IMR-90 (cell line): ENCODE results near the gene SLC6A12. TPM values are rescaled to one million over a fixed set of nuclear protein-coding genes. Genes with fewer than 3 reads are reported as not detected.

Source experiments
- ATAC-seq: fragments of 200-7000 bp; cut with Tn5 transposase; 2 replicates; pipeline ENCODE4 v1.9.1; 2020; ENCODE audit warnings: low read depth, mild to moderate bottlenecking, moderate library complexity
- BruUV-seq: library from RNA; stranded (reverse); fragments of 400-500 nt; replicated peaks from 2 replicates; lab custom pipeline; 2021; lab: Mats Ljungman, UMichigan
- CTCF ChIA-PET: fragments of 300-600 bp; formaldehyde crosslinking; extraction: SDS; loops from one replicate; lab custom pipeline; 2021; ENCODE audit warnings: antibody characterized with exemption; lab: Yijun Ruan, JAX
- POLR2A ChIA-PET: fragments of 300-600 bp; sonication (Branson Sonifier 250); formaldehyde crosslinking; loops from one replicate; lab custom pipeline; 2022; ENCODE audit warnings: antibody characterized with exemption; ENCODE audit not compliant: unreplicated experiment; lab: Charles Lee
- DNase-seq: peaks from one replicate; pipeline ENCODE4 v3.0.0; 2013
- H2AFZ ChIP-seq: replicated peaks from 2 replicates; pipeline ENCODE3; 2013; ENCODE audit warnings: low read length, mild to moderate bottlenecking; ENCODE audit not compliant: poor library complexity
- H2AK5ac ChIP-seq: 2 replicates; pipeline ENCODE4 v1.6.1; 2013; ENCODE audit warnings: low read depth, low read length, inconsistent platforms
- H2AK9ac ChIP-seq: replicated peaks from 2 replicates; pipeline ENCODE3; 2013; ENCODE audit warnings: mild to moderate bottlenecking, low read depth, low read length, moderate library complexity; ENCODE audit not compliant: poor library complexity
- H2BK120ac ChIP-seq: 2 replicates; pipeline ENCODE4 v1.6.1; 2013; ENCODE audit warnings: low read depth, low read length, inconsistent platforms
- H2BK15ac ChIP-seq: 3 replicates; pipeline ENCODE4 v1.6.1; 2013; ENCODE audit warnings: low read depth, low read length, inconsistent platforms
- H2BK20ac ChIP-seq: 2 replicates; pipeline ENCODE4 v1.6.1; 2013; ENCODE audit warnings: low read depth, mild to moderate bottlenecking, inconsistent platforms, low read length, moderate library complexity
- H2BK5ac ChIP-seq: 2 replicates; pipeline ENCODE4 v1.6.1; 2013; ENCODE audit warnings: mild to moderate bottlenecking, low read depth, low read length, inconsistent platforms; ENCODE audit not compliant: poor library complexity, severe bottlenecking
- H3K14ac ChIP-seq: replicated peaks from 2 replicates; pipeline ENCODE4 v1.6.1; 2013; ENCODE audit warnings: low read depth, low read length, inconsistent platforms
- H3K18ac ChIP-seq: 2 replicates; pipeline ENCODE4 v1.6.1; 2013; ENCODE audit warnings: low read depth, low read length, control low read depth
- H3K23ac ChIP-seq: 2 replicates; pipeline ENCODE4 v1.6.1; 2013; ENCODE audit warnings: low read depth, low read length, inconsistent platforms
- H3K27ac ChIP-seq: 2 replicates; pipeline ENCODE4 v1.5.1; 2013; ENCODE audit warnings: mild to moderate bottlenecking, control low read depth, low read length; ENCODE audit not compliant: insufficient read depth
- H3K27me3 ChIP-seq: 2 replicates; pipeline ENCODE4 v1.6.1; 2013; ENCODE audit warnings: low read length; ENCODE audit not compliant: control insufficient read depth, insufficient read depth
- H3K36me3 ChIP-seq: 2 replicates; pipeline ENCODE4 v1.6.1; 2013; ENCODE audit warnings: low read length, mixed read lengths; ENCODE audit not compliant: control insufficient read depth, insufficient read depth
- H3K4ac ChIP-seq: 2 replicates; pipeline ENCODE4 v1.6.1; 2013; ENCODE audit warnings: low read depth, low read length, inconsistent platforms
- H3K4me1 ChIP-seq: 2 replicates; pipeline ENCODE4 v1.6.1; 2013; ENCODE audit warnings: low read length, mixed read lengths; ENCODE audit not compliant: control insufficient read depth, insufficient read depth
- H3K4me2 ChIP-seq: 2 replicates; pipeline ENCODE4 v1.6.1; 2013; ENCODE audit warnings: low read depth, mild to moderate bottlenecking, control low read depth, low read length, moderate library complexity
- H3K4me3 ChIP-seq: 2 replicates; pipeline ENCODE4 v1.5.1; 2013; ENCODE audit warnings: low read depth, mild to moderate bottlenecking, control low read depth, low read length, moderate library complexity; ENCODE audit not compliant: insufficient read depth
- H3K56ac ChIP-seq: 2 replicates; pipeline ENCODE4 v1.6.1; 2013; ENCODE audit warnings: low read length, inconsistent platforms; ENCODE audit not compliant: insufficient read depth; ENCODE audit errors: extremely low read depth
- H3K79me1 ChIP-seq, 2 experiments: 2 replicates each; pipeline ENCODE4 v1.6.1; 2013; ENCODE audit warnings: low read length in 2 of 2, inconsistent platforms in 1 of 2, low read depth in 1 of 2
- H3K9ac ChIP-seq: 2 replicates; pipeline ENCODE4 v1.6.1; 2013; ENCODE audit warnings: low read depth, low read length, control low read depth
- H3K9me1 ChIP-seq: 2 replicates; pipeline ENCODE4 v1.6.1; 2013; ENCODE audit warnings: low read length, inconsistent platforms; ENCODE audit not compliant: insufficient read depth
- H3K9me3 ChIP-seq: 2 replicates; pipeline ENCODE4 v1.6.1; 2013; ENCODE audit warnings: low read length; ENCODE audit not compliant: control insufficient read depth, insufficient read depth
- H4K20me1 ChIP-seq: 2 replicates; pipeline ENCODE4 v1.6.1; 2013; ENCODE audit warnings: low read length, inconsistent platforms; ENCODE audit not compliant: insufficient read depth
- H4K5ac ChIP-seq: 2 replicates; pipeline ENCODE4 v1.6.1; 2013; ENCODE audit warnings: mild to moderate bottlenecking, low read depth, low read length, control low read depth
- H4K8ac ChIP-seq, 2 experiments: 2 replicates each; pipeline ENCODE4 v1.6.1; 2013; ENCODE audit warnings: low read depth in 2 of 2, low read length in 2 of 2, control low read depth in 1 of 2, inconsistent platforms in 1 of 2
- H4K91ac ChIP-seq: 2 replicates; pipeline ENCODE4 v1.6.1; 2013; ENCODE audit warnings: low read depth, low read length, inconsistent platforms; ENCODE audit not compliant: insufficient read depth
- CHD1 ChIP-seq: IDR thresholded peaks from 2 replicates; pipeline ENCODE4 v1.6.1; 2012; ENCODE audit warnings: low read depth, low read length, improper control_type of control experiment
- CTCF ChIP-seq: conservative IDR thresholded peaks from 2 replicates; pipeline ENCODE4 v1.5.1; 2012; ENCODE audit warnings: mild to moderate bottlenecking, low read depth, low read length, improper control_type of control experiment
- USF2 ChIP-seq: fragments of 150-350 bp; IDR thresholded peaks from 2 replicates; pipeline ENCODE4 v1.6.1; 2017; ENCODE audit warnings: mild to moderate bottlenecking, antibody characterized with exemption, low read length, low read depth
- WGBS, 2 experiments: methylation state at CpG; one replicate each; pipeline versions ENCODE4 v1.1.5 to v1.1.7; 2013; ENCODE audit warnings: missing lambda C conversion rate in 2 of 2; ENCODE audit not compliant: insufficient read length in 1 of 2; ENCODE audit errors: extremely low coverage in 2 of 2; 5-methylcytosine and 5-hydroxymethylcytosine counted together
- dilution Hi-C: fragments of 300-500 bp; cut with HindIII; formaldehyde crosslinking; loops from one replicate; pipeline ENCODE4 v1.14.3; 2018; ENCODE audit warnings: low sequenced_read_pairs; ENCODE audit not compliant: unreplicated experiment
- in situ Hi-C: fragments of 300-500 bp; cut with MboI; formaldehyde crosslinking; loops from 3 replicates; pipeline ENCODE4 v1.14.3; 2019; ENCODE audit warnings: low sequenced_read_pairs, inconsistent platforms, mixed read lengths
- intact Hi-C: fragments of 100-400 bp; cut with micrococcal nuclease; formaldehyde crosslinking; loops from 2 replicates; pipeline ENCODE4 v1.10.0; 2022
- polyA plus RNA-seq, 3 experiments: library from polyadenylated mRNA; depleted of rRNA; stranded (reverse); fragments of >200 nt; gene quantifications; 2 replicates each; pipeline ENCODE4 v1.2.3, GENCODE V29; 2012; ENCODE audit warnings: low replicate concordance in 1 of 3
- total RNA-seq: library from RNA; depleted of rRNA; stranded (reverse); fragments of >200 nt; gene quantifications from 2 replicates; pipeline ENCODE4 v1.2.3, GENCODE V29; 2012

SLC6A12 gene
- total and polyA plus RNA-seq, 2 of the 4 experiments (the other 2 are of a cell fraction), result not detected

GRCh38 chr12:172732-173161 is 41.2 kb downstream of the SLC6A12 start:
- H2BK5ac ChIP-seq, result no peak overlapping the region
- H2BK20ac ChIP-seq, result no peak overlapping the region
- H3K9me1 ChIP-seq, result peaks cover 14% of the 10 kb centered on the region
- in situ Hi-C loops, result no loop called here
- no peak overlapping the region for H2AFZ ChIP-seq
- no peak overlapping the region for H3K4me2 ChIP-seq
- no peak overlapping the region for H2AK5ac ChIP-seq
- no peaks in the 10 kb centered on the region for H3K9me3 ChIP-seq
- no peaks in the 10 kb centered on the region; a peak in 1 of 4 replicates for H3K79me1 ChIP-seq
- peaks cover 22% of the 10 kb centered on the region for H3K4me1 ChIP-seq
- dilution Hi-C loops, result no loop called here
- DNase-seq (no peak), ATAC-seq (no peak)
- ChIA-PET POLR2A (no interaction called here), CTCF (no interaction called here)
- no peak for TF ChIP-seq CHD1
- no peak for TF ChIP-seq CTCF
- TF ChIP-seq USF2, result no peak
- WGBS, 2 experiments, result 71% methylated on average over 7 of the region's 15 CpGs; no CpG with 5 or more reads in 1 of the 2 experiments
- no TSS peak for BruUV-seq
- no peak overlapping the region for H4K91ac ChIP-seq
- H3K23ac ChIP-seq, result no peak overlapping the region
- H3K14ac ChIP-seq, result no peak overlapping the region
- H4K20me1 ChIP-seq, result no peaks in the 10 kb centered on the region
- peaks cover 4% of the 10 kb centered on the region; the same call in 1 of the 2 replicates for H3K27me3 ChIP-seq
- H4K5ac ChIP-seq, result no peak overlapping the region
- no peak overlapping the region for H2BK15ac ChIP-seq
- H3K27ac ChIP-seq, result no peak overlapping the region
- no peak overlapping the region for H3K4ac ChIP-seq
- intact Hi-C loops, result no loop called here
- no peak overlapping the region for H3K9ac ChIP-seq
- H3K56ac ChIP-seq, result no peak overlapping the region
- no peak overlapping the region for H2BK120ac ChIP-seq
- no peak overlapping the region for H4K8ac ChIP-seq
- H3K18ac ChIP-seq, result no peak overlapping the region
- no peak overlapping the region for H2AK9ac ChIP-seq
- H3K4me3 ChIP-seq, result no peak overlapping the region
- H3K36me3 ChIP-seq, result no peaks in the 10 kb centered on the region
